Endothelial cell of umbilical vein (primary cell): Measurements from ENCODE around the gene FARP1.

Experiments
- POLR2A ChIP-seq: IDR thresholded peaks from 2 replicates; pipeline ENCODE4 v1.6.1; 2012; ENCODE audit warnings: low read depth, mild to moderate bottlenecking, control low read depth, low read length
- TF ChIP-seq, protein P1 (sequence below), 2 donors: IDR thresholded peaks; 1 replicate in 1 of 2; 2 replicates in 1 of 2; pipeline ENCODE4 v1.5.1; 2011; ENCODE audit warnings: low read length in 2 of 2, mild to moderate bottlenecking in 2 of 2, moderate library complexity in 2 of 2, control low read depth in 1 of 2, inconsistent platforms in 1 of 2, low read depth in 1 of 2; ENCODE audit not compliant: insufficient read depth in 1 of 2; ENCODE audit errors: extremely low read depth in 1 of 2
- TF ChIP-seq, protein P2 (sequence below): IDR thresholded peaks from 2 replicates; pipeline ENCODE4 v1.6.1; 2011; ENCODE audit not compliant: insufficient read depth, insufficient read length

DNA sequence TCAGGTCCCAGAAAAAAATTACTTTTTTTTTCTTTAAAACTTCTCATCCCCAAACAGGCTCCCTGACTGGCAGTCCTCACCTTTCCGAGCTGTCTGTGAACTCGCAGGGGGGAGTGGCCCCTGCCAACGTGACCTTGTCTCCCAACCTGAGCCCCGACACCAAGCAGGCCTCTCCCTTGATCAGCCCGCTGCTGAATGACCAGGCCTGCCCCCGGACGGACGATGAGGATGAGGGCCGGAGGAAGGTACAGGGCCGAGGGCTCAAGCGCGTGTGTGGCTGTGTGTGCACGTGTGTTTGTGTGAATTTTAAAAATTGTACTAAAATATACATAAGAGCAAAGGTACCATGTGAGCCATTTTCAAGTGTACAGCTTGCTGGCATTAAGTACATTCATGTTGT is 266.4 kb downstream of the FARP1 start:
- TF ChIP-seq, protein P1, sequence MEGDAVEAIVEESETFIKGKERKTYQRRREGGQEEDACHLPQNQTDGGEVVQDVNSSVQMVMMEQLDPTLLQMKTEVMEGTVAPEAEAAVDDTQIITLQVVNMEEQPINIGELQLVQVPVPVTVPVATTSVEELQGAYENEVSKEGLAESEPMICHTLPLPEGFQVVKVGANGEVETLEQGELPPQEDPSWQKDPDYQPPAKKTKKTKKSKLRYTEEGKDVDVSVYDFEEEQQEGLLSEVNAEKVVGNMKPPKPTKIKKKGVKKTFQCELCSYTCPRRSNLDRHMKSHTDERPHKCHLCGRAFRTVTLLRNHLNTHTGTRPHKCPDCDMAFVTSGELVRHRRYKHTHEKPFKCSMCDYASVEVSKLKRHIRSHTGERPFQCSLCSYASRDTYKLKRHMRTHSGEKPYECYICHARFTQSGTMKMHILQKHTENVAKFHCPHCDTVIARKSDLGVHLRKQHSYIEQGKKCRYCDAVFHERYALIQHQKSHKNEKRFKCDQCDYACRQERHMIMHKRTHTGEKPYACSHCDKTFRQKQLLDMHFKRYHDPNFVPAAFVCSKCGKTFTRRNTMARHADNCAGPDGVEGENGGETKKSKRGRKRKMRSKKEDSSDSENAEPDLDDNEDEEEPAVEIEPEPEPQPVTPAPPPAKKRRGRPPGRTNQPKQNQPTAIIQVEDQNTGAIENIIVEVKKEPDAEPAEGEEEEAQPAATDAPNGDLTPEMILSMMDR (IDR thresholded peaks at IDR 0.05; ENCODE audit: extremely low read depth in 1 of 2, insufficient read depth in 1 of 2, low read depth in 1 of 2, low read length in 2 of 2), result no peak
- TF ChIP-seq POLR2A, result no peak
- TF ChIP-seq, protein P2, sequence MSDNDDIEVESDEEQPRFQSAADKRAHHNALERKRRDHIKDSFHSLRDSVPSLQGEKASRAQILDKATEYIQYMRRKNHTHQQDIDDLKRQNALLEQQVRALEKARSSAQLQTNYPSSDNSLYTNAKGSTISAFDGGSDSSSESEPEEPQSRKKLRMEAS, result no peak
